GM21381 (cell line): Measurements from ENCODE around the gene ZNF778.
"Not testable (repeated sequence)": the region's sequence is repeated elsewhere in the genome, so short reads cannot be mapped to it uniquely, and the experiment has no call there.

Experiments used
- ATAC-seq: cut with Tn5 transposase; IDR thresholded peaks from one replicate; pipeline ENCODE4 v1.9.1; 2021; ENCODE audit warnings: mild to moderate bottlenecking, moderate library complexity; ENCODE audit not compliant: unreplicated experiment

ZNF778 gene

GRCh38 chr16:89210904-89211515 lies 6.5 kb upstream of the ZNF778 start:
- ATAC-seq, result no peak

DNA sequence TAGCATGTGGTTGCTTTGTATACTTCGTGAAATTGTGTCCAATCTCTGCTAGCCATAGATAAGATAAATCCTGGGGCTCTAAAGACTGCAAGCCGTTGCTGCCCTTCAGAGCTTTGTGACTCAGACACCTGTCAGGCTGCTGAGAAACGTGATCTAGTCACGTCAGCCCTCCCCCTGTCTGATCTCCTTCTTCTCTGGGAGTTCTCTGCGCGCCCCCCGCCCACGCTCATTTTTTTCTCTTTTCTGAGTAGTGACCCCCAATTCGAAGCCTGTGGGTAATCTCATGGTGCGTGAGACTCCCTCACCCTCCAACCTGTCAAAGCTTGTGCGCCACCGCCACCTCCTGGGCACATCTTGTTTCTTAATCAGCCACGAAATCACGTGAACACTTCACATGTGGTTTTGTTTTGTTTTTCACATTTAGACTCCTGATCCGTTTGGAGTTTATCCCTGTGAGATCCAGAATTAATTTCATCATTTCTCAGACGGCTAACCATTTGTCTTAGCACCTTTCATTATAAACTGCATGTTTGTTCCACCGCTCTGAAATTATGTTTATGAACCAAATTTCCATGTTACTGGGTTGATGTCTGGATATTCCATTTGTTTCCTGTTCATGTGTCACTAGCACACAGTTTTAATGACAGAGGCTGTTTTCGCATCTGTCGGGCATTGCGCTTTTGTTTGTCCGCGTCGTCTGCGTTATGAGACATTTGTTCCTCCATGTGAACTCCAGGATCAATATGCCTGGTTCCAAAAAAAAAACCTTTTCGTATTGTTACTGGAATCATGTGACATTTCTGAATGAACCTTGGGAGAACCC lies 977 bp upstream of the ZNF778 start:
- peak; percentile 51 for ATAC-seq

GRCh38 chr16:89217138-89217387 lies 440 bp upstream of the ZNF778 start:
- ATAC-seq, result no peak

- no peak for ATAC-seq
These were observed 1.9 kb downstream of the ZNF778 start for GRCh38 chr16:89219365-89219764.

DNA sequence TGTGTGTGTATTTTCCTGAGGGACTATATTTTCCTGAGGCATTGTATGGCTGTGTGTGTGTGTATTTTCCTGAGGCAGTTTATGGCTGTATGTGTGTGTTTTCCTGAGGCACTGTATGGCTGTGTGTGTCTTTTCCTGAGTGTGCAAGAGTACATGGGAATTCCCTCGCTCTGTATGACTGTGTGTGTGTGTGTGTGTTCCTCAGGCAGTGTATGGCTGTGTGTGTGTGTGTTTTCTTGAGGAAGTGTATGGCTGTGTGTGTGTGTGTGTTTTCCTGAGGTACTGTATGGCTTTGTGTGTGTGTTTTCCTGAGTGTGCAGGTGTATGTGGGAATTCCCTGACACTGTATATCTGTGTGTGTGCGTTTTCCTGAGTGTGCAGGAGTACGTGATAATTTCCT lies 4.1 kb downstream of the ZNF778 start:
- no peak for ATAC-seq

- no peak for ATAC-seq
These were observed 5.4 kb downstream of the ZNF778 start for GRCh38 chr16:89222931-89223330.

DNA sequence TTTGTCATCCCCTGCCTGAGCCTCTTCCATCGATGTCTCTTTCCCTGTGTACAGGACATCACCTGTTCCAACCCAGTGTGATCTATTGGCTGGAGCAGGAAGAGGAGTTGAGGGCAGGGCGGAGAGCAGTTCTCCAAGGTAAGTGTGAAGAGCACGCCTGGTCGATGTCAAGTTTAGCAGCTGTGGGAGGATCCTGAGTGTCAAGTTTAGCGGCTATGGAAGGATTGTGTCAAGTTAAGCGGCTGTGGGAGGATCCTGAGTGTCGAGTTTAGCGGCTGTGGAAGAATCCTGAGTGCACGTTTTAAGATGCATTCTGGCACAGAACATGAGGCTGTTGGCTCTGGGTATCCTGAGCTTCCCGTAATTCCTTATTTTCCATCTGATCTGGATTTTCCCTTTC lies 7.2 kb downstream of the ZNF778 start:
- no peak for ATAC-seq

DNA sequence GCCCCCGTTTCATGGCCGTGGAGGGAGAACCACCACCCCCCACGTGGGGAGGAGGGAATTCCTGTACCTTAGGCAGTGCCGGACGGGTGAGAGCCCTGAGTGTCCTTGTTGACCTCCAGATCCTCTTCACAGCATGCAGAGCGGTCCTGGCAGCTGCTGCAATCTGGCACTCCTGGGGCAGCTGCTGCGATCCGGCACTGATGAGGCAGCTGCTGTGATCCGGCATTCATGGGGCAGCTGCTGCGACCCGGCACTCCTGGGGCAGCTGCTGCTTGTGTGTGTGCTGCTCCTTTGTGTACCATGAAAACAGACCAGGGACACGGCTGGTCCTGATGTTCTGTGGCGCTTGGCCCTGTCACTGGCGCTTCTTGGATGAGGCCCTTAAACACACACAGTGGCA lies 12.8 kb downstream of the ZNF778 start:
- no peak for ATAC-seq

DNA sequence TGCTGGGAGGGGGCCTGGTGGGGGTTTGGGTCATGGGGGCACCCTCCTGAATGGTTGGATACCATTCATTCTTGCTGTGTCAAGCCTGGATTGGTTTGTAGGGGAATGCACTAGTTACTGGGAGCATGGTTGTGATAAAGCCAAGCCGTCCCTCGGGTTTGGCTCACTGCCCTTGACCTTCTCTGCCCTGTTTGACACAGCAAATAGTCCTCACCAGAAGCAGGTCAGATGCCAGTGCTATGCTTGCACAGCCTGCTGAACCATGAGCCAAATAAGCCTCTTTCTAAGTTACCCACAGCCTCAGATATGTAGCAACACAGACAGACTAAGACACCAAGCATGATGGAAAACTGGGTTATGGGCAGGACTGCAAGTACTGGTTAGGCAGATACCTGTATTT lies 14.6 kb downstream of the ZNF778 start:
- ATAC-seq, result no peak

DNA sequence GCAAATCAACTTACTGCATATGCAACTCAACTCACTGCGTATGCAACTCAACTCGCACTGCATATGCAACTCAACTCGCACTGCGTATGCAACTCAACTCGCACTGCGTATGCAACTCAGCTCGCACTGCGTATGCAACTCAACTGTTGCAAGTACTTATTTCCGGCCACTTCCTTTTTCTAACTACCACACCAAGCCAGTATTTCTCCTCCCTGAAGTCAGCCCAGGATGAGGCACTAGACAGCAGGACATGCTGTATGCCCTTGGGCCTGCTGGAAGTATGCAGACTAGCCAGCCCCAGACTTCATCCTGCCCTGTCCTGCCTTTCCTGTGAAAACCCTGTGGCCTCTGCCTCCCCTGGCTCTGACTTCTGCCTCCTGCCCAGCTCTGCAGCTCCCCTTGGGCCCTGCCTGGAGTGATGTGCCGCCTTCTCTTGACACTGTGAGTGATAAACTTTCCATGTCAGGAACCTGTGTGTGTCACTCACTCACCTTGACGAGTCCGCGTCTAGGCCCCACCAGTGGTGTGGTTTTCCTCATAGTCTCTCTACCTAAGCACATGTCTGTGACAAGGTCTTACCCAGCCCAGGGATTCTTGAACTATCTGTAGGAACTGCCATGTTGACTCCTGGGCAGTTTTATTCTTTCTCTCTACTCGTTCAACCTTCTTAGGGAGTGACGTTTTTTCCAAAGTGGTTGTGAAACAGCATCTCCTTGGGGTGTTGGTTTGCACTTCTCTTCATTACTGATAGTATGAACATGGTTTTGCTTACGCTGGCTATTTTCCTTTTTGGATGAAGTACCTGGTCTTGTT lies 16.4 kb downstream of the ZNF778 start:
- no peak for ATAC-seq

GRCh38 chr16:89237733-89238132 lies 20.2 kb downstream of the ZNF778 start:
- ATAC-seq, result no peak

GRCh38 chr16:89241187-89242007 lies 23.9 kb downstream of the ZNF778 start:
- ATAC-seq, result peak; percentile 54

- no peak for ATAC-seq
These were observed 25.3 kb downstream of the ZNF778 start for GRCh38 chr16:89242795-89243200.

GRCh38 chr16:89243664-89244063 lies 26.2 kb downstream of the ZNF778 start:
- no peak for ATAC-seq

GRCh38 chr16:89244264-89244663 lies 26.8 kb downstream of the ZNF778 start:
- ATAC-seq, result not testable (repeated sequence)

GRCh38 chr16:89244754-89245153 lies 27.3 kb downstream of the ZNF778 start:
- ATAC-seq, result no peak

GRCh38 chr16:89246383-89246902 lies 28.9 kb downstream of the ZNF778 start:
- ATAC-seq, result no peak

- peak; percentile 76 for ATAC-seq
These were observed 29.6 kb downstream of the ZNF778 start for GRCh38 chr16:89246903-89247733.

GRCh38 chr16:89247734-89248075 lies 30.2 kb downstream of the ZNF778 start:
- ATAC-seq, result not testable (repeated sequence)
